IMR-90 (cell line): ENCODE data around the gene SLC2A6. TPM values are rescaled to one million over a fixed set of nuclear protein-coding genes. Genes with fewer than 3 reads are reported as not detected.

Experiments
- ATAC-seq: fragments of 200-7000 bp; cut with Tn5 transposase; 2 replicates; pipeline ENCODE4 v1.9.1; 2020; ENCODE audit warnings: low read depth, mild to moderate bottlenecking, moderate library complexity
- BruUV-seq: library from RNA; stranded (reverse); fragments of 400-500 nt; replicated peaks from 2 replicates; lab custom pipeline; 2021; lab: Mats Ljungman, UMichigan
- CTCF ChIA-PET: fragments of 300-600 bp; formaldehyde crosslinking; extraction: SDS; loops from one replicate; lab custom pipeline; 2021; ENCODE audit warnings: antibody characterized with exemption; lab: Yijun Ruan, JAX
- POLR2A ChIA-PET: fragments of 300-600 bp; sonication (Branson Sonifier 250); formaldehyde crosslinking; loops from one replicate; lab custom pipeline; 2022; ENCODE audit warnings: antibody characterized with exemption; ENCODE audit not compliant: unreplicated experiment; lab: Charles Lee
- DNase-seq: peaks from one replicate; pipeline ENCODE4 v3.0.0; 2013
- H2AFZ ChIP-seq: replicated peaks from 2 replicates; pipeline ENCODE3; 2013; ENCODE audit warnings: low read length, mild to moderate bottlenecking; ENCODE audit not compliant: poor library complexity
- H2AK5ac ChIP-seq: 2 replicates; pipeline ENCODE4 v1.6.1; 2013; ENCODE audit warnings: low read depth, low read length, inconsistent platforms
- H2AK9ac ChIP-seq: replicated peaks from 2 replicates; pipeline ENCODE3; 2013; ENCODE audit warnings: mild to moderate bottlenecking, low read depth, low read length, moderate library complexity; ENCODE audit not compliant: poor library complexity
- H2BK120ac ChIP-seq: 2 replicates; pipeline ENCODE4 v1.6.1; 2013; ENCODE audit warnings: low read depth, low read length, inconsistent platforms
- H2BK15ac ChIP-seq: 3 replicates; pipeline ENCODE4 v1.6.1; 2013; ENCODE audit warnings: low read depth, low read length, inconsistent platforms
- H2BK20ac ChIP-seq: 2 replicates; pipeline ENCODE4 v1.6.1; 2013; ENCODE audit warnings: low read depth, mild to moderate bottlenecking, inconsistent platforms, low read length, moderate library complexity
- H2BK5ac ChIP-seq: 2 replicates; pipeline ENCODE4 v1.6.1; 2013; ENCODE audit warnings: mild to moderate bottlenecking, low read depth, low read length, inconsistent platforms; ENCODE audit not compliant: poor library complexity, severe bottlenecking
- H3K14ac ChIP-seq: replicated peaks from 2 replicates; pipeline ENCODE4 v1.6.1; 2013; ENCODE audit warnings: low read depth, low read length, inconsistent platforms
- H3K18ac ChIP-seq: 2 replicates; pipeline ENCODE4 v1.6.1; 2013; ENCODE audit warnings: low read depth, low read length, control low read depth
- H3K23ac ChIP-seq: 2 replicates; pipeline ENCODE4 v1.6.1; 2013; ENCODE audit warnings: low read depth, low read length, inconsistent platforms
- H3K27ac ChIP-seq: 2 replicates; pipeline ENCODE4 v1.5.1; 2013; ENCODE audit warnings: mild to moderate bottlenecking, control low read depth, low read length; ENCODE audit not compliant: insufficient read depth
- H3K27me3 ChIP-seq: 2 replicates; pipeline ENCODE4 v1.6.1; 2013; ENCODE audit warnings: low read length; ENCODE audit not compliant: control insufficient read depth, insufficient read depth
- H3K36me3 ChIP-seq: 2 replicates; pipeline ENCODE4 v1.6.1; 2013; ENCODE audit warnings: low read length, mixed read lengths; ENCODE audit not compliant: control insufficient read depth, insufficient read depth
- H3K4ac ChIP-seq: 2 replicates; pipeline ENCODE4 v1.6.1; 2013; ENCODE audit warnings: low read depth, low read length, inconsistent platforms
- H3K4me1 ChIP-seq: 2 replicates; pipeline ENCODE4 v1.6.1; 2013; ENCODE audit warnings: low read length, mixed read lengths; ENCODE audit not compliant: control insufficient read depth, insufficient read depth
- H3K4me2 ChIP-seq: 2 replicates; pipeline ENCODE4 v1.6.1; 2013; ENCODE audit warnings: low read depth, mild to moderate bottlenecking, control low read depth, low read length, moderate library complexity
- H3K4me3 ChIP-seq: 2 replicates; pipeline ENCODE4 v1.5.1; 2013; ENCODE audit warnings: low read depth, mild to moderate bottlenecking, control low read depth, low read length, moderate library complexity; ENCODE audit not compliant: insufficient read depth
- H3K56ac ChIP-seq: 2 replicates; pipeline ENCODE4 v1.6.1; 2013; ENCODE audit warnings: low read length, inconsistent platforms; ENCODE audit not compliant: insufficient read depth; ENCODE audit errors: extremely low read depth
- H3K79me1 ChIP-seq, 2 experiments: 2 replicates each; pipeline ENCODE4 v1.6.1; 2013; ENCODE audit warnings: low read length in 2 of 2, inconsistent platforms in 1 of 2, low read depth in 1 of 2
- H3K9ac ChIP-seq: 2 replicates; pipeline ENCODE4 v1.6.1; 2013; ENCODE audit warnings: low read depth, low read length, control low read depth
- H3K9me1 ChIP-seq: 2 replicates; pipeline ENCODE4 v1.6.1; 2013; ENCODE audit warnings: low read length, inconsistent platforms; ENCODE audit not compliant: insufficient read depth
- H3K9me3 ChIP-seq: 2 replicates; pipeline ENCODE4 v1.6.1; 2013; ENCODE audit warnings: low read length; ENCODE audit not compliant: control insufficient read depth, insufficient read depth
- H4K20me1 ChIP-seq: 2 replicates; pipeline ENCODE4 v1.6.1; 2013; ENCODE audit warnings: low read length, inconsistent platforms; ENCODE audit not compliant: insufficient read depth
- H4K5ac ChIP-seq: 2 replicates; pipeline ENCODE4 v1.6.1; 2013; ENCODE audit warnings: mild to moderate bottlenecking, low read depth, low read length, control low read depth
- H4K8ac ChIP-seq, 2 experiments: 2 replicates each; pipeline ENCODE4 v1.6.1; 2013; ENCODE audit warnings: low read depth in 2 of 2, low read length in 2 of 2, control low read depth in 1 of 2, inconsistent platforms in 1 of 2
- H4K91ac ChIP-seq: 2 replicates; pipeline ENCODE4 v1.6.1; 2013; ENCODE audit warnings: low read depth, low read length, inconsistent platforms; ENCODE audit not compliant: insufficient read depth
- BHLHE40 ChIP-seq: fragments of 150-350 bp; IDR thresholded peaks from 2 replicates; pipeline ENCODE4 v1.6.1; 2016; ENCODE audit warnings: mild to moderate bottlenecking, low read depth, low read length
- CEBPB ChIP-seq: IDR thresholded peaks from 2 replicates; pipeline ENCODE4 v1.6.1; 2012; ENCODE audit warnings: low read depth, low read length, improper control_type of control experiment
- CHD1 ChIP-seq: IDR thresholded peaks from 2 replicates; pipeline ENCODE4 v1.6.1; 2012; ENCODE audit warnings: low read depth, low read length, improper control_type of control experiment
- CTCF ChIP-seq: conservative IDR thresholded peaks from 2 replicates; pipeline ENCODE4 v1.5.1; 2012; ENCODE audit warnings: mild to moderate bottlenecking, low read depth, low read length, improper control_type of control experiment
- FOS ChIP-seq: fragments of 150-350 bp; IDR thresholded peaks from 2 replicates; pipeline ENCODE4 v1.6.1; 2016; ENCODE audit warnings: low read depth, low read length
- MAFK ChIP-seq: IDR thresholded peaks from 2 replicates; pipeline ENCODE4 v1.6.1; 2012; ENCODE audit warnings: low read depth, low read length, improper control_type of control experiment
- MAZ ChIP-seq: IDR thresholded peaks from 2 replicates; pipeline ENCODE4 v1.6.1; 2012; ENCODE audit warnings: low read depth, mild to moderate bottlenecking, low read length, improper control_type of control experiment, moderate library complexity, borderline replicate concordance
- MXI1 ChIP-seq: IDR thresholded peaks from 2 replicates; pipeline ENCODE4 v1.6.1; 2012; ENCODE audit warnings: low read depth, mild to moderate bottlenecking, low read length, moderate library complexity, borderline replicate concordance
- NFE2L2 ChIP-seq: fragments of 150-350 bp; IDR thresholded peaks from 2 replicates; pipeline ENCODE4 v1.6.1; 2016; ENCODE audit warnings: low read depth, mild to moderate bottlenecking, low read length
- POLR2A ChIP-seq: IDR thresholded peaks from 2 replicates; pipeline ENCODE4 v1.6.1; 2012; ENCODE audit warnings: mild to moderate bottlenecking, low read depth, low read length
- RAD21 ChIP-seq: IDR thresholded peaks from 2 replicates; pipeline ENCODE4 v1.6.1; 2012; ENCODE audit warnings: low read length, improper control_type of control experiment
- RCOR1 ChIP-seq: IDR thresholded peaks from 2 replicates; pipeline ENCODE4 v1.6.1; 2012; ENCODE audit warnings: mild to moderate bottlenecking, low read length, improper control_type of control experiment; ENCODE audit not compliant: insufficient replicate concordance
- RFX5 ChIP-seq: IDR thresholded peaks from 2 replicates; pipeline ENCODE4 v1.8.0; 2012; ENCODE audit warnings: low read depth, mild to moderate bottlenecking, low read length, moderate library complexity
- SMC3 ChIP-seq: fragments of 150-350 bp; IDR thresholded peaks from 2 replicates; pipeline ENCODE4 v1.6.1; 2016; ENCODE audit warnings: low read depth, mild to moderate bottlenecking, antibody characterized with exemption, low read length, moderate library complexity
- USF2 ChIP-seq: fragments of 150-350 bp; IDR thresholded peaks from 2 replicates; pipeline ENCODE4 v1.6.1; 2017; ENCODE audit warnings: mild to moderate bottlenecking, antibody characterized with exemption, low read length, low read depth
- WGBS, 2 experiments: methylation state at CpG; one replicate each; pipeline versions ENCODE4 v1.1.5 to v1.1.7; 2013; ENCODE audit warnings: missing lambda C conversion rate in 2 of 2; ENCODE audit not compliant: insufficient read length in 1 of 2; ENCODE audit errors: extremely low coverage in 2 of 2; 5-methylcytosine and 5-hydroxymethylcytosine counted together
- dilution Hi-C: fragments of 300-500 bp; cut with HindIII; formaldehyde crosslinking; loops from one replicate; pipeline ENCODE4 v1.14.3; 2018; ENCODE audit warnings: low sequenced_read_pairs; ENCODE audit not compliant: unreplicated experiment
- in situ Hi-C: fragments of 300-500 bp; cut with MboI; formaldehyde crosslinking; loops from 3 replicates; pipeline ENCODE4 v1.14.3; 2019; ENCODE audit warnings: low sequenced_read_pairs, inconsistent platforms, mixed read lengths
- intact Hi-C: fragments of 100-400 bp; cut with micrococcal nuclease; formaldehyde crosslinking; loops from 2 replicates; pipeline ENCODE4 v1.10.0; 2022
- polyA plus RNA-seq, 3 experiments: library from polyadenylated mRNA; depleted of rRNA; stranded (reverse); fragments of >200 nt; gene quantifications; 2 replicates each; pipeline ENCODE4 v1.2.3, GENCODE V29; 2012; ENCODE audit warnings: low replicate concordance in 1 of 3
- total RNA-seq: library from RNA; depleted of rRNA; stranded (reverse); fragments of >200 nt; gene quantifications from 2 replicates; pipeline ENCODE4 v1.2.3, GENCODE V29; 2012
- TF ChIP-seq, protein P1 (sequence below): fragments of 150-350 bp; IDR thresholded peaks from 2 replicates; pipeline ENCODE4 v1.6.1; 2016; ENCODE audit warnings: low read depth, mild to moderate bottlenecking, low read length, moderate library complexity, borderline replicate concordance

The SLC2A6 gene
- total and polyA plus RNA-seq, 2 of the 4 experiments (the other 2 are of a cell fraction), result 2.9 to 8.5 TPM

- peaks cover 6% of the 10 kb centered on the region; the same call in 1 of the 2 replicates for H3K9me1 ChIP-seq
- H3K4ac ChIP-seq, result no peak overlapping the region
- no peak overlapping the region for H4K8ac ChIP-seq
- ChIA-PET POLR2A (no interaction called here), CTCF (no interaction called here)
- no peaks in the 10 kb centered on the region for H3K9me3 ChIP-seq
- peaks cover 51% of the 10 kb centered on the region for H3K27me3 ChIP-seq
- H3K9ac ChIP-seq, result no peak overlapping the region
- intact Hi-C loops, result no loop called here
- no peak overlapping the region for H2BK5ac ChIP-seq
- H3K23ac ChIP-seq, result no peak overlapping the region
- H2BK20ac ChIP-seq, result no peak overlapping the region
- H3K4me2 ChIP-seq, result no peak overlapping the region
- DNase-seq, result no peak
- no peak overlapping the region for H2AK9ac ChIP-seq
- TF ChIP-seq MAZ (no peak), RAD21 (no peak), CEBPB (no peak), MXI1 (no peak), NFE2L2 (no peak), FOS (no peak), RCOR1 (no peak), CHD1 (no peak), CTCF (no peak), MAFK (no peak), POLR2A (no peak), SMC3 (no peak), RFX5 (no peak), USF2 (no peak), BHLHE40 (no peak)
- TF ChIP-seq, protein P1, sequence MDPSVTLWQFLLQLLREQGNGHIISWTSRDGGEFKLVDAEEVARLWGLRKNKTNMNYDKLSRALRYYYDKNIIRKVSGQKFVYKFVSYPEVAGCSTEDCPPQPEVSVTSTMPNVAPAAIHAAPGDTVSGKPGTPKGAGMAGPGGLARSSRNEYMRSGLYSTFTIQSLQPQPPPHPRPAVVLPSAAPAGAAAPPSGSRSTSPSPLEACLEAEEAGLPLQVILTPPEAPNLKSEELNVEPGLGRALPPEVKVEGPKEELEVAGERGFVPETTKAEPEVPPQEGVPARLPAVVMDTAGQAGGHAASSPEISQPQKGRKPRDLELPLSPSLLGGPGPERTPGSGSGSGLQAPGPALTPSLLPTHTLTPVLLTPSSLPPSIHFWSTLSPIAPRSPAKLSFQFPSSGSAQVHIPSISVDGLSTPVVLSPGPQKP, result no peak
- H2AFZ ChIP-seq, result no peak overlapping the region
- H3K14ac ChIP-seq, result no peak overlapping the region
- no peaks in the 10 kb centered on the region for H3K4me1 ChIP-seq
- no TSS peak for BruUV-seq
- no peak overlapping the region for H3K56ac ChIP-seq
- H4K20me1 ChIP-seq, result peaks cover 3% of the 10 kb centered on the region; the same call in 1 of the 2 replicates
- H3K36me3 ChIP-seq, result no peaks in the 10 kb centered on the region
- no peak overlapping the region for H3K27ac ChIP-seq
- no peak overlapping the region for H2BK15ac ChIP-seq
- dilution Hi-C loops, result no loop called here
- WGBS, 2 experiments, result 100% methylated on average over 1 of the region's 17 CpGs; no CpG with 5 or more reads in 1 of the 2 experiments
- H3K18ac ChIP-seq, result no peak overlapping the region
- no peaks in the 10 kb centered on the region for H3K79me1 ChIP-seq
- no peak overlapping the region for H2AK5ac ChIP-seq
- no peak overlapping the region for H3K4me3 ChIP-seq
- no peak overlapping the region for H2BK120ac ChIP-seq
- in situ Hi-C loops, result no loop called here
- H4K5ac ChIP-seq, result no peak overlapping the region
- H4K91ac ChIP-seq, result no peak overlapping the region
- no peak for ATAC-seq
Observed at GRCh38 chr9:133515615-133516255, 36.8 kb upstream of the SLC2A6 start.
